Esophagus muscularis mucosa (tissue), 3 donors: ENCODE results near the gene C11orf97.
"Not testable (repeated sequence)": the region's sequence is repeated elsewhere in the genome, so short reads cannot be mapped to it uniquely, and the experiment has no call there.

Experiments used
- CTCF ChIP-seq, 3 experiments: fragments of 200-600 bp in 2 of 3; fragments of 450-650 bp in 1 of 3; sonication (generic) in 2 of 3; IDR thresholded peaks; one replicate each; pipeline ENCODE4 v1.5.1; 2017 to 2019; ENCODE audit warnings: antibody characterized with exemption in 3 of 3, mild to moderate bottlenecking in 2 of 3, moderate library complexity in 1 of 3
- POLR2AphosphoS5 ChIP-seq, 2 donors: sonication (generic); formaldehyde crosslinking; IDR thresholded peaks; one replicate each; pipeline ENCODE4 v1.6.1; 2017; ENCODE audit warnings: antibody characterized with exemption in 2 of 2

GRCh38 chr11:94506513-94506912 lies 5.7 kb upstream of the C11orf97 start:
- not testable (repeated sequence) for TF ChIP-seq CTCF, POLR2AphosphoS5 (IDR thresholded peaks at IDR 0.05)
